Measurements from ENCODE around the gene RPS6KA2. TPM values are rescaled to one million over a fixed set of nuclear protein-coding genes. Genes with fewer than 3 reads are reported as not detected.

The RPS6KA2 gene
- total RNA-seq, 4 donors from 2014 or later: 22.7 to 55.9 (median 40.6) TPM

DNA sequence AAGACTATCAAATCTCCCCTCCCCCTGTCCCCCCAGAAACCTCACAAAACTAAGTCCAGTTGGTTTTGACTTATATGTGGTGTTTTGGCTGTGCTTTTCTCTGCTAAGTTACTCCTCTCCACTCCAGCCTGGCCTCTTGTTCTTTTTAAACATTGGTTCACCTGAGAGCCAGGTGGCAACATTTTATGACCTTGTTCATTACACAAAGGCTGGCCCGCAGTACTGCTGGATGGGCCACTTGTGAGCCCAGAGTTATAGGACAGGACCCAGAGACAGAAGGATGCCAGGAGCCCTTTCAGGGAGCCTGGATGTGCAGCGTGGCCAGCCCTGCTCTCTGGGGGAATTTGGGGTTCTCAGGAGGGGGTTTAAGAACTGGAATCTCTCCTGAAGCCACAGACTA lies 130.6 kb downstream of the RPS6KA2 start:
- TF ChIP-seq POLR2A (IDR thresholded peaks at IDR 0.05) (no peak), CTCF (IDR thresholded peaks at IDR 0.05) (no peak)
- 88 to 100% methylated on average over 2 of the region's 2 CpGs for WGBS, 2 donors
- no peak overlapping the region for H3K4me3 ChIP-seq (ENCODE audit: low read depth, poor library complexity, severe bottlenecking)
- DNase-seq (ENCODE audit: low spot score in 2 of 2): no peak
- intact Hi-C loops (cut with DNase I; ENCODE audit: low total_unique reads): no loop called here

- TF ChIP-seq CTCF (IDR thresholded peaks at IDR 0.05): no peak
- TF ChIP-seq POLR2A (IDR thresholded peaks at IDR 0.05): no peak
- intact Hi-C loops (cut with DNase I; ENCODE audit: low total_unique reads): no loop called here
- DNase-seq (ENCODE audit: low spot score in 2 of 2): no peak
- H3K4me3 ChIP-seq (ENCODE audit: low read depth, poor library complexity, severe bottlenecking): no peak overlapping the region
- 89 to 90% methylated on average over 20 of the region's 20 CpGs for WGBS, 2 donors
These were observed 131.3 kb downstream of the RPS6KA2 start for GRCh38 chr6:166495487-166496314.

DNA sequence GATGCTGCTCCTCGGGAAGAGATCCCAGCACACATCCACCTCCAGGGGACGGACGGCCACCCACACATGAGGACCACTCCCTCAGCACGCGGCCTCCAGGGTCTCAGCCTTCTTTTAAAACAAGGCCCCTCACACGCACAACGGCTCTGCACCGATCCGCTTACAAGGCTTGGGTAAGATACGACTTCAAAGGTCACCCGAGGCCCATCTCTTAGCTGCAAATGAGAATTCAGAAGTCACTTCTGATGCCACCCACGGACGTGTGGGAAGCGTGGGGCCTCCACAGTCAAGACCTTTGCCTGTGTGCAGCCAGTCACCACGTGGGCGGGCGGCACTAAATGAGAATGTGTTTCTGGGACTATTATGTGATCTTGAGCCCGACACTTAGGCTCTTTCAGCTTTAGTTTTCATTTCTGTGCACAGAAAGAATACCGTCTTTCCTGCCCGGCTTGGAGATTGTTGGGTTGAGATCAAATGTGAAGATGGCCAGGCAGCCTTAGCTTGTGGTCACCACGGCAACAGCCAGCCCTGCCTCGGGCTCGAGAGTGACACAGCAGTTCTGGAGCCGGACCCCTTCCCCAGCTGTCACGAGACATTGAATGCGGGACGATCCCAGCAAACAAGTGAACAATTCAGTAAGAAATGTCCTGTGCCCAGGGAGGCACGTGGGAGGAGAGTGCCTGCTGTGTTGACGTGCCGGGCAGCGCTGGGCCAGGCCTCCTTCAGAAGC lies 132.1 kb downstream of the RPS6KA2 start:
- DNase-seq (ENCODE audit: low spot score in 2 of 2): no peak
- WGBS, 2 donors: 93 to 94% methylated on average over 31 of the region's 31 CpGs
- intact Hi-C loops (cut with DNase I; ENCODE audit: low total_unique reads): no loop called here
- TF ChIP-seq POLR2A (IDR thresholded peaks at IDR 0.05) (no peak), CTCF (IDR thresholded peaks at IDR 0.05) (no peak)
- no peak overlapping the region for H3K4me3 ChIP-seq (ENCODE audit: low read depth, poor library complexity, severe bottlenecking)

GRCh38 chr6:166494101-166494441 lies 133.0 kb downstream of the RPS6KA2 start:
- TF ChIP-seq POLR2A (IDR thresholded peaks at IDR 0.05) (no peak), CTCF (IDR thresholded peaks at IDR 0.05) (no peak)
- intact Hi-C loops (cut with DNase I; ENCODE audit: low total_unique reads): no loop called here
- H3K4me3 ChIP-seq (ENCODE audit: low read depth, poor library complexity, severe bottlenecking): no peak overlapping the region
- WGBS, 2 donors: 97% methylated on average over 9 of the region's 9 CpGs
- DNase-seq (ENCODE audit: low spot score in 2 of 2): no peak

DNA sequence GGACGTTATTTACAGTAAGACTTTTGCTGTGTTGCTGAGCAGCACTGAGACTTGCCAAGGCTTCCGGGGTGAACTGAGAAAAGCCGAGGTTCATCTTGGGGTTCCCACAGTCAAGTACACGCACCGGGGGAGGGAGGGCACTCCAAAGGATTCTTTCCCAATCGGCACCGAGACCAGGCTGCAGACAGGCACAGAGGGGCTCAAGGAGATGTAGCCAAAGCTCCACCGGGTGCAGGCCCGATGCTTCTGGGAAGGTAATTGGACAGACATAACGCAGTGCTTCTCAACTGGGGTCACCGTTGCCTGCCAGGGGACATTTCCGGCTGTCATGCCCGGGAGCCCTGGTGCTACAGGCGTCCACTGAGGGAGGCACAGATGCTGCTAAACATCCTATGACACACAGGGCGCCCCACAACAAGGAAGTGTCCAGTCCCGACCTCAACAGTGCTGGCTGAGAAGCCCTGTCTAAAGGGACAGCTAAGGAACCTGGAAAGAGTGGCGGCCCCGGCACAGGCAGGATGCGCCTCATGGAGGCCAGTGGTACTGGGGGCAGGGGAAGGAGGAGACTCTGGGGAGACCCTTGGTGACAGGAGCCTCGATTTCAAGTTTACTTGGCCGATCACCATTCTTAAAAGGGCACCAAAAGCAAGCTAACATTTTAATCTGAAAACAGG lies 133.5 kb downstream of the RPS6KA2 start:
- no peak for DNase-seq (ENCODE audit: low spot score in 2 of 2)
- intact Hi-C loops (cut with DNase I; ENCODE audit: low total_unique reads): no loop called here
- no peak overlapping the region for H3K4me3 ChIP-seq (ENCODE audit: low read depth, poor library complexity, severe bottlenecking)
- 96 to 98% methylated on average over 19 to 21 of the region's 21 CpGs for WGBS, 2 donors
- no peak for TF ChIP-seq POLR2A (IDR thresholded peaks at IDR 0.05)
- no peak for TF ChIP-seq CTCF (IDR thresholded peaks at IDR 0.05)
